Measurements from ENCODE around the gene ACBD3.

Gene ACBD3

DNA sequence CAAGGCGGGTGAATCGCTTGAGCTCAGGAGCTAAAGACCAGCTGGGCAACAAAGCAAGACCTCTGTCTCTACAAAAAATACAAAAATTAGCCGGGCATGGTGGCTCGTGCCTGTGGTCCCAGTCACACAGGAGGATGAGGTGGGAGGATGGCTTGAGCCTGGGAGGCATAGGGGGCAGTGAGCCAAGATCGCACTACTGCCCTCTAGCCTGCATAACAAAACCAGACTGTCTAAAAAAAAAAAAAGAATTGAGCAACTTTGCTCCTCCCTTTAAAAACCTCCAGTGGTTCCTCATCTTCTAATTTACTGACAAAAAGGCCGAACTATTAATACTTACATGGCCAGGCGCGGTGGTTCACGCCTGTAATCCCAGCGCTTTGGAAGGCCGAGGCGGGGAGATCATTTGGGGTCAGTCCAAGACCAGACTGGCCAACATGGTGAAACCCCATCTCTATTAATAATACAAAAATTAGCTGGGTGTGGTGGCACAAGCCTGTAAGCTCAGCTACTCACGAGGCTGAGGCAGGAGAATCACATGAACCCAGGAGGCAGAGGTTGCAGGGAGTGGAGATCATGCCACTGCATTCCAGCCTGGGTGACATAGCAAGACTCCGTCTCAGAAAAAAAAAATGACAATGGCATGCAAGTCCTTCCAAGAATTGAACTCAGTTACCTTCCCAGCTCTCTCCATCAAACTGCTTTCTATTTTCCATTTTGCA is 4.4 kb downstream of the ACBD3 start:
- no peak overlapping the region; the same call in 1 of the 2 replicates for H3K4me3 ChIP-seq (ENCODE audit: low read length)
- no peak for TF ChIP-seq ZNF274 (IDR thresholded peaks at IDR 0.05; ENCODE audit: low read depth, low read length)

DNA sequence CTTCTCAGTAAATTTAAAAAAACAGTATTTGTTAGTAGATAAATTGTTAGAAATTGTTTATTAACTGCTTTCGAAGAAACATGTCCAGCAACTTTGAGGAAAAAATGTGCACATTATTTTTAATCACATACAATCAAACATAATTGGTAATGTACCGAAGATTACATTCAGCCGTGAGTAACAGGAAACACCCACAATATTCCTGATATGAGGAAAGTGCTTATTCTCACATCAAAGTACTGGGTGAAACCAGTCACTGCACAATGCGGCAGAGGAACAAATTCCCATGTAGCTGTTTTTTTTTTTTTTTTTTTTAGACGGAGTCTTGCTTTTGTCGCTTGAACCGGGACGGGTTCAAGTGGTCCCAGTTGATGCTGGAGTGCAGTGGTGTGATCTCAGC is 9.7 kb downstream of the ACBD3 start:
- H3K4me3 ChIP-seq (ENCODE audit: low read length), result no peak overlapping the region
- no peak for TF ChIP-seq ZNF274 (IDR thresholded peaks at IDR 0.05; ENCODE audit: low read depth, low read length)

DNA sequence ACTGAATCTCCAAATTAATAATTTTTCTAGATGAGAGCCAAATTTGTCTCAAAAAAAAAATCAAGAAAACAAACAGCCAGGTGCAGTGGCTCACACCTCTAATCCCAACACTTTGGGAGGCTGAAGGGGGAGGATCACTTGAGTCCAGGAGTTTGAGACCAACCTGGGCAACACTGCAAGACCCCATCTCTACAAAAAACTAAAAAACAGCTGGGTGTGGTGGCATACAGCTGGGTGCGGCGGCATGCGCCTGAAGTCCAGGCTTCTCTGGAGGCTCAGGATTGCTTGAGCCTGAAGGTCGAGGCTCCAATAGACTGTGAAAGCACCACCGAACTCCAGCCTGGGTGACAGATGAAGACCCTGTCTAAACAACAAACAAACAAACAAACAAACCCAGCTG is 14.0 kb downstream of the ACBD3 start:
- no peak overlapping the region for H3K4me3 ChIP-seq (ENCODE audit: low read length)
- no peak for TF ChIP-seq ZNF274 (IDR thresholded peaks at IDR 0.05; ENCODE audit: low read depth, low read length)

DNA sequence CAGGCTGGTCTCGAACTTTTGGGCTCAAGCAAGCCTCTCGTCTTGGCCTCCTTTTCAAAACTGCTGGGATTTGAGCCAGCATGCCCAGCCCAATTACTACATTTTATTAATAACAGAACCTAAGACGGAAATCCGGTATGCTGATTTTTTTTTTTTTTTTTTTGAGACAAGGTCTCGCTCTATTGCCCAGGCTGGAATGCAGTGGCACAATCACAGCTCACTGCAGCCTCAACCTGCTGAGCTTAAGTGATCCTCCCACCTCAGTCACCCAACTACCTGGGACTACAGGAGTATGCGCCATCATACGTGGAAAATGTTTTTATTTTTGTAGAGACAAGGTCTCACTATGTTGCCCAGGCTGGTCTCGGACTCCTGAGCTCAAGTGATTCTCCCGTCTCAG is 20.2 kb downstream of the ACBD3 start:
- H3K4me3 ChIP-seq (ENCODE audit: low read length), result no peak overlapping the region
- no peak for TF ChIP-seq ZNF274 (IDR thresholded peaks at IDR 0.05; ENCODE audit: low read depth, low read length)

DNA sequence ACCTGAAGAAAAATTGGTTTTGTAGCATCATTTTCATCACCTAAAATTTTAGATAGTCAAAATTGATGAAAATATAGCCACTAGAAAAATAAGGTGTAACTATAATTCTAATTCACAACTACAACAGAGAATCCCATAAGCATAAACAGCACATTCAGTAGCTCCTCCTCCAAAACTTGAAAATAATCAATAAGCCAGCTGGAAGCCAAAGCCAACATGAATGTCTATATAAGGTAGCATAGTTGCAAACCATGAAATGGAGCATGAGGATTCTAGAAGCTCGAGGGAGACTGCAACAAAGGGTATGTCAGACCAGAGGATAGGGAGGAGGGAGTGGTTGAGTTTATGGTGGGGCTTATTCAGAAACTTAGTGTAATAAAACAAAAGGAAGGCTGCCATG is 22.4 kb downstream of the ACBD3 start:
- no peak overlapping the region for H3K4me3 ChIP-seq (ENCODE audit: low read length)
- no peak for TF ChIP-seq ZNF274 (IDR thresholded peaks at IDR 0.05; ENCODE audit: low read depth, low read length)

DNA sequence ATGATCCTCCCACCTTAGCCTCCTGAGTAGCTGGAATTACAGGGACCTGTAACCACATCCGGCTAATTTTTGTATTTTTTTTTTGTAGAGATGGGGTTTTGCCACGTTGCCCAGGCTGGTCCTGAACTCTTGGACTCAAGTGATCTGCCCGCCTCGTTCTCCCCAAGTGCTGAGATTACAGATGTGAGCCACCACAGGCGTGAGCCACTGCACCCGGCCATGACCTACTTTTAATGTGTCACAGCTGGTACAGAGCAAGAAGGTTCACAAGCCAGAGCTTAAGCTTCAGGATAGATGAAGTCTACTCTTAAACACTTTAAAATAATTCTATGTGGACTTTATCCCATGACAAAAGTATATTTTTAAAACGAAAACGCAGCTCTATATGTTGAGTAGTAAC is 23.6 kb downstream of the ACBD3 start:
- no peak overlapping the region for H3K4me3 ChIP-seq (ENCODE audit: low read length)
- no peak for TF ChIP-seq ZNF274 (IDR thresholded peaks at IDR 0.05; ENCODE audit: low read depth, low read length)

DNA sequence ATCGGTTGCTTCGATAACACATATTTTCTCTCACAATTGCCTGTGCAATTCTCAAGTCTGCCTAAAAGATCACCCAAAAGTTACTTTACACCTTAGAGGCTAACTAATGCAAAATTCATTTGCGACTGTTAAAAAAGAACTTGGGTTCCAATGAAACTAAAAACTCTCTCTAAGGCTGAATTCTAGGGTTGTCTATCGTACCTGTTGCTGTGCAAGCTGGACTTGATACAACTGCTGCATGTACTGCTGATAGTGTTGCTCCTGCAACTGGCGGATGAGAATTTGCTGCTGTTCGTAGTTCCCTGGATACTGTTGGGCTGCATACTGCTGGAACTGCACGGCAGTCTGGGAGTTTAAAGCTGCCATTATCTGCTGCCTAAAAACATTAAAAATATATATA is 27.6 kb downstream of the ACBD3 start:
- no peak overlapping the region for H3K4me3 ChIP-seq (ENCODE audit: low read length)
- no peak for TF ChIP-seq ZNF274 (IDR thresholded peaks at IDR 0.05; ENCODE audit: low read depth, low read length)

DNA sequence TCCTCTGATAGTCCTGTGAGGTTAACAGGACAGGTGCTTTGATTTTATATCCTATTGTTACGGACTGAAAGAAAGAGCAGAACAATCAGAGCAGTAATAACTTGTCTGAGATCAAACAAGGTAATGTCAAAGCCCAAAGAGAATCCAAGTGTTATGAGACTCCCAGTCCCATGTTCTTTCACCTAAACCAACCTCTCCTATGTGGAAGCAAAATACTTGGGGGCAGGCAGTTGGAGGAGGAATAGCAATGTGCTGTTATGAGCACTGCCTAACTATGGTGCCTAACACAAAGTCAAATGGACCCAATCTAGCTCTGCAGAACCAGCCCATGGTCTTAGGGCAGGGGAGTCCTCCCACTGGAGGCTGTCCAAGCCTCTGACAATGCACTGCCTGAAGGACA is 28.1 kb downstream of the ACBD3 start:
- no peak for TF ChIP-seq ZNF274 (IDR thresholded peaks at IDR 0.05; ENCODE audit: low read depth, low read length)

DNA sequence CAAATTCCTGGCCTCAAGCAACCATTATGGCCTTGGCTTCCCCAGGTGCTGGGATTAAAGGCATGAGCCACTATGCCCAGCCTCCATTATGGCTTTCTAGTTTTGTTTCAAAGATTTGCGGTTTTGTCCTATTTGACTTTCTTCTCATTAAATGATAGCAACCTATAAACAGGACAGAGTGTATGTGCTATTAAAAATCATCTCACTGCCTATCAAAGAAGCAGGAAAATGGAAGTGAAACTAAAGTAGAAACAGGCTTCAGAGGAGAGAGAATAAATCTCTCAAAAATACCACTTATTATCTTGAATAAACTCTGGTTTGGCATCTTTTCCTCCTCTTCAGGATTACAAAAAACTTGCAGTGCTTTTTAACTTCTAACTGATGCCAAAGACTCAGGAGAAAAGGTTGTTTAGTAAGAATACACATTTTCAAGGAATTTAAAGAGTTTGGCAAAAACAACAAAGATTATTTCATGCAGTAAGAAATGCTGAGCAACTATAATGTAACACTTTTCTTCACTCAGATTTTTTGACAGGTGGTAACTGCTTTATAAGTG is 28.7 kb downstream of the ACBD3 start:
- TF ChIP-seq ZNF274 (IDR thresholded peaks at IDR 0.05; ENCODE audit: low read depth, low read length), result no peak
- H3K4me3 ChIP-seq (ENCODE audit: low read length), result no peak overlapping the region

More for the DNA sequence above, 28.1 kb downstream of the ACBD3 start:
- H3K4me3 ChIP-seq (ENCODE audit: low read length), result no peak overlapping the region

DNA sequence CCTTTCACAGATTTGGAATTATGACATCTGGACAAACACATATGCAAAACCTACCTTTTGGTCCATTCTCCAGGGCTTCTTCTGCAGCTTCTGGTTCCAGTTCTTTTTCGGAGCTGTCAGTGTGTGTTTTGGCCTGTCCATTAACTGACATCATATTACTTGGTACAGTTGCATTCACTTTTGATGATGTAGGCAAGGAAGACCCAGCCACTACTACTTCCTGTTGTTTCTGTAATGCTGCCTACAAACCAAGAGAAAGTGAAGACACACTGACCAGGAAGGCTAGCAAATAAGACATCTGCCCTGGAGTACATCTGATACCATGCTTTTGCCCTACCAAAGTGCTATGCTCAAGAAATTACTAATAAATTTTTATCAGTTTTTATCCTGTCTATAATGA is 31.9 kb downstream of the ACBD3 start:
- H3K4me3 ChIP-seq (ENCODE audit: low read length), result no peak overlapping the region
- TF ChIP-seq ZNF274 (IDR thresholded peaks at IDR 0.05; ENCODE audit: low read depth, low read length), result no peak

DNA sequence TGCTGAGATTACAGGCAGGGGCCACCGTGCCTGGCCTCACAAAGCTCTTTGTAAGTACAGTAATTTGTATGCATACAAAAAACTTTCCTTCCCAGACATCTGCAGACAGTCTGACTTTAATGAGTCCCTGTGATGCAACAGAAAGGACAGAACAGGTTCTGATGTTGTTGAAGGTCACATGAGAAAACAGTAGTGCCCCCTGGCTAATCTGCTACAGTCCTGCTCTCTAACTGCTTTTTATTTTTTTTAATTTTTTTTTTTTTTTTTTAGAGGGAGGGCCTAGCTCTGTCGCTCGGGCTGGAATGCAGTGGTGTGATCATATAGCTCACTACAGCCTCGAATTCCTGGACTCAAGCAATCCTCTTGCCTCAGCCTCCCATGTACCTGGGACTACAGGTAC is 36.7 kb downstream of the ACBD3 start:
- H3K4me3 ChIP-seq (ENCODE audit: low read length), result no peak overlapping the region
- TF ChIP-seq ZNF274 (IDR thresholded peaks at IDR 0.05; ENCODE audit: low read depth, low read length), result no peak

DNA sequence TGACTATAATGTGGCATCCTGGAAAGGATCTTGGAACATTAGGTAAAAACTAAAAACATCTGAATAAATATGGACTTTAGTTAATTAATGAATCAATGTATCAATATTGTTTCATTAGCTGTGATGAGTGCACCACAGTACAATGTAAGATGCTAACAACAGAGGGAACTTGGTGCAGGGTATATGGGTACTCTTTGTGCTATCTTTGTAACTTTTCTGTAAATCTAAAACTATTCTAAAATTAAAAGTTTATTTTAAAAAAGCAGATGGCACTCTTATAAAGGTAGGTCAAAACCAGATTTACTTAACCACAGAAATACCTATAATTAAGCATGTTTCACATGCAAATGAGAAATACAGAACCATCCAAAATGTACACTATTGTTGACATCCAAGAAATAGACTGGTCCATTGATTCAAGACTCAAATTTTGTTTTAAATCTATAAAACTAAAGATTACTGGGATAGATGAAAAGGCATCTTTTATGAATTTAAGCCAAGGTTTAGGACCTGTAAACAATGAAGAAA is 38.4 kb downstream of the ACBD3 start:
- H3K4me3 ChIP-seq (ENCODE audit: low read length), result no peak overlapping the region
- TF ChIP-seq ZNF274 (IDR thresholded peaks at IDR 0.05; ENCODE audit: low read depth, low read length), result no peak

DNA sequence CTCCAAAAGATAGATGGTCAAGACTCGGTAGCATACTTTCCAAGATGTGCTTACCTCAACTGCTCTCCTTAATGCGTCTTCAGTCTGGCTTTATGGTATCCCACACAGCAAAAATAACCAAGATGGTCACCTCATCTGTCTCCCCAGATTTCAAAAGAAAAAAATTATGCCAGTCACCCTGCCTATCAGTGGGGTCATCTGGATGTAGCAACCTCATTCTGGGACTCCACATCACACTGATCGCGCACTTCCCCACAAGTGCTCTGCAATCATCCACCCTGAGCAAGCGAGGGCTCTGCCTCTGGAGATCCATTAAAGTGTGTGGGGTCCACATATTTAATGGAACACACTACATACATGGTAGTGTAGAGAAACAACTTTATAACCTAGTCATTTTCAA is 42.5 kb downstream of the ACBD3 start:
- H3K4me3 ChIP-seq (ENCODE audit: low read length), result no peak overlapping the region
- TF ChIP-seq ZNF274 (IDR thresholded peaks at IDR 0.05; ENCODE audit: low read depth, low read length), result no peak

DNA sequence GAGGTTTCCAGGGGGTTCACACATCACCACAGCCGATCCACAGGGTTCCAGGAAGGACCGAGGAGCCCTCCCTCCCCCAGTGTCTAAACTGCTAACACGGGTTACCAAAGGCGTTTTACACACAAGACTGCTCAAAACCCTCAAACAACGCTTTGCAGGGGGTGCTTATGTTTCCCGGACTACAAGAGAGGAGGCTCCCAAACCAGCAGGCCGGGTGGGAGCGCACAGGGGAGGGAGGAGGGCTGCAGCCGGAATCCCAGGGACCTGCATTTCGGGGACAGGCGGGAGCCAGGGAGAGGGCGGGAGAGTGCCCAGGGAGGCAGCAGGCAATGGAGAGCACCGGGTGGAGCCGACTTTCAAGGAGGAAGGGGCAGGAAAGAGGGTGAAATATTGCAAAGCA is 50.8 kb downstream of the ACBD3 start:
- no peak for TF ChIP-seq ZNF274 (IDR thresholded peaks at IDR 0.05; ENCODE audit: low read depth, low read length)
- H3K4me3 ChIP-seq (ENCODE audit: low read length), result no peak overlapping the region

DNA sequence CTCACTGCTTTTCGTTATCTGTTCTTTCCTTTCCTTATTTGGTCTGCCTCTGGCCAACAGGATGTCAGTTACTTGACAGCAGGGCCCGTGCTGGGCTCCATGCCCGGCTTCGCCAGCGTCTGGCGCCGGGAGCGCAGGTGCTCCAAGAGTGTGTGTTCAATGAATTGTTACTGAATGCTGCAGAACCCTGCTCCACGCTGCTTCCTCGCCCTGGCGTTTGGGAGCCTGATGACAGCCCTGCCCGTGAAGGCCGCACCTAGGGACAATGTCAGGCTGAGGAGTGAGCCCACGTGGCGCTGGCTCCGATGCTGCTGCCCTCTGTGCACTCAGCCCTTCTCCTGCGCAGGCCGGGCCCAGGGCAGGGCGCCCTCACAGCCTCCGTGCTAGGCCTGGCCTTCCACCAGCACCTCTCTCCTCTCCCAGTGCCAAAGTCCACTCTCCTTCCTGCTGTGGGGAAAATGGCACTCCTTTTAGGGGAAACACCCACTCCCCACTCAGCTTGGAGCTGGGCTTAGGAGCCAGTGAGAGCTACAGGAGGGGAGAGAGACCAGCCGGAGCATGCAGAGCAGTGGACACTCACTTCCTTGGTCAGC is 51.4 kb downstream of the ACBD3 start:
- H3K4me3 ChIP-seq (ENCODE audit: low read length), result no peak overlapping the region
- no peak for TF ChIP-seq ZNF274 (IDR thresholded peaks at IDR 0.05; ENCODE audit: low read depth, low read length)
